WTC11 (cell line): Measurements from ENCODE around the gene CFAP68.

ENCODE experiments used
- CREM ChIP-seq: sonication (generic); formaldehyde crosslinking; IDR thresholded peaks from 2 replicates; pipeline ENCODE4 v1.8.1; 2022; ENCODE audit warnings: mild to moderate bottlenecking, missing genetic modification reagents, moderate library complexity
- FOXP1 ChIP-seq: sonication (generic); formaldehyde crosslinking; IDR thresholded peaks from 2 replicates; pipeline ENCODE4 v1.8.0; 2022; ENCODE audit warnings: missing genetic modification reagents, mild to moderate bottlenecking, moderate library complexity, borderline replicate concordance
- SP1 ChIP-seq: sonication (generic); formaldehyde crosslinking; conservative IDR thresholded peaks from 2 replicates; pipeline ENCODE4 v1.8.1; 2022; ENCODE audit warnings: missing genetic modification reagents
- TEAD4 ChIP-seq: sonication (generic); formaldehyde crosslinking; IDR thresholded peaks from 2 replicates; pipeline ENCODE4 v1.8.0; 2022; ENCODE audit warnings: mild to moderate bottlenecking, missing genetic modification reagents
- TP53 ChIP-seq: sonication (generic); formaldehyde crosslinking; IDR thresholded peaks from 2 replicates; pipeline ENCODE4 v1.8.1; 2023; ENCODE audit warnings: mild to moderate bottlenecking, missing genetic modification reagents
- TF ChIP-seq, protein P1 (sequence below): sonication (generic); formaldehyde crosslinking; IDR thresholded peaks from 2 replicates; pipeline ENCODE4 v1.8.0; 2022; ENCODE audit warnings: mild to moderate bottlenecking, missing genetic modification reagents
- TF ChIP-seq, protein P2 (sequence below): fragments of 200-600 bp; IDR thresholded peaks from 2 replicates; pipeline ENCODE4 v1.8.0; 2022; ENCODE audit warnings: antibody characterized with exemption
- TF ChIP-seq, protein P3 (sequence below): fragments of 250-450 bp; sonication (Bioruptor Pico); IDR thresholded peaks from 2 replicates; pipeline ENCODE4 v1.9.0; 2021; ENCODE audit warnings: mild to moderate bottlenecking
- TF ChIP-seq, protein P4 (sequence below): sonication (generic); formaldehyde crosslinking; IDR thresholded peaks from 2 replicates; pipeline ENCODE4 v1.8.1; 2023; ENCODE audit warnings: mild to moderate bottlenecking, missing genetic modification reagents
- TF ChIP-seq, protein P5 (sequence below): sonication (generic); formaldehyde crosslinking; IDR thresholded peaks from 2 replicates; pipeline ENCODE4 v1.8.1; 2023; ENCODE audit warnings: mild to moderate bottlenecking, missing genetic modification reagents, moderate library complexity

DNA sequence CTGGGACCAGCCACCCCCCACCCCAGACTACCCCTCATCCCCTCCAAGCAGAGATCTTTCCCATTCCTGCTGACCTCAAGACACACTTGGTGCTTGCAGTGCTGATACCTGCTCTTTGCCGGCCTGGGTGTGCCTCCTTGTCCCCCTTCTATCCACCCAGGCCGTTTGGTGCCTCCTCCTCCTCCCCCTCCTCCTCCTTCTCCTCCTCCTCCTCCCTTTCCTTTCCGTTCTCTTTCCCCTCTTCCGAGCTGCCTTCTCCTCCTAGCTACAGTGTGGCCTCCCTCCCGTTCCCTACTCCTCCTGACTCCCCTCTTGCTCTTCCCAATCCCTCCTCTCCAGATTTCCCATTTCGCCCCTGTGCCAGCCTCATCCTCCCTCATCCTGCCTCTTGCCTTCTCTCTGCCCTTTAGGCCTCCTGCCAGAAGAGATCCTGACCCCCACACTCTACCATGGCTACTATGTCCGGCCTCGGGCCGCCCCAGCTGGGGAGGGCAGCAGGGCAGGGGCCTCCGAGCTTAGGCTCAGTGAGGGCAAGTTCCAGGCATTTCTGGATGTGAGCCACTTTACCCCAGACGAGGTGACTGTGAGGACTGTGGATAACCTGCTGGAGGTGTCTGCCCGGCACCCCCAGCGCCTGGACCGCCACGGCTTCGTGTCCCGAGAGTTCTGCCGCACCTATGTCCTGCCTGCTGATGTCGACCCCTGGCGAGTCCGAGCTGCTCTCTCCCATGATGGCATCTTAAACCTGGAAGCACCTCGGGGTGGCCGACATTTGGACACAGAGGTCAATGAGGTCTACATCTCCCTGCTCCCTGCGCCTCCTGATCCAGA is 33.9 kb downstream of the CFAP68 start:
- TF ChIP-seq, protein P1, sequence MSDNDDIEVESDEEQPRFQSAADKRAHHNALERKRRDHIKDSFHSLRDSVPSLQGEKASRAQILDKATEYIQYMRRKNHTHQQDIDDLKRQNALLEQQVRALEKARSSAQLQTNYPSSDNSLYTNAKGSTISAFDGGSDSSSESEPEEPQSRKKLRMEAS (CRISPR knock-in tag) = no peak
- TF ChIP-seq, protein P2, sequence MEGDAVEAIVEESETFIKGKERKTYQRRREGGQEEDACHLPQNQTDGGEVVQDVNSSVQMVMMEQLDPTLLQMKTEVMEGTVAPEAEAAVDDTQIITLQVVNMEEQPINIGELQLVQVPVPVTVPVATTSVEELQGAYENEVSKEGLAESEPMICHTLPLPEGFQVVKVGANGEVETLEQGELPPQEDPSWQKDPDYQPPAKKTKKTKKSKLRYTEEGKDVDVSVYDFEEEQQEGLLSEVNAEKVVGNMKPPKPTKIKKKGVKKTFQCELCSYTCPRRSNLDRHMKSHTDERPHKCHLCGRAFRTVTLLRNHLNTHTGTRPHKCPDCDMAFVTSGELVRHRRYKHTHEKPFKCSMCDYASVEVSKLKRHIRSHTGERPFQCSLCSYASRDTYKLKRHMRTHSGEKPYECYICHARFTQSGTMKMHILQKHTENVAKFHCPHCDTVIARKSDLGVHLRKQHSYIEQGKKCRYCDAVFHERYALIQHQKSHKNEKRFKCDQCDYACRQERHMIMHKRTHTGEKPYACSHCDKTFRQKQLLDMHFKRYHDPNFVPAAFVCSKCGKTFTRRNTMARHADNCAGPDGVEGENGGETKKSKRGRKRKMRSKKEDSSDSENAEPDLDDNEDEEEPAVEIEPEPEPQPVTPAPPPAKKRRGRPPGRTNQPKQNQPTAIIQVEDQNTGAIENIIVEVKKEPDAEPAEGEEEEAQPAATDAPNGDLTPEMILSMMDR = no peak
- no peak for TF ChIP-seq TP53
- no peak for TF ChIP-seq TEAD4
- TF ChIP-seq, protein P3, sequence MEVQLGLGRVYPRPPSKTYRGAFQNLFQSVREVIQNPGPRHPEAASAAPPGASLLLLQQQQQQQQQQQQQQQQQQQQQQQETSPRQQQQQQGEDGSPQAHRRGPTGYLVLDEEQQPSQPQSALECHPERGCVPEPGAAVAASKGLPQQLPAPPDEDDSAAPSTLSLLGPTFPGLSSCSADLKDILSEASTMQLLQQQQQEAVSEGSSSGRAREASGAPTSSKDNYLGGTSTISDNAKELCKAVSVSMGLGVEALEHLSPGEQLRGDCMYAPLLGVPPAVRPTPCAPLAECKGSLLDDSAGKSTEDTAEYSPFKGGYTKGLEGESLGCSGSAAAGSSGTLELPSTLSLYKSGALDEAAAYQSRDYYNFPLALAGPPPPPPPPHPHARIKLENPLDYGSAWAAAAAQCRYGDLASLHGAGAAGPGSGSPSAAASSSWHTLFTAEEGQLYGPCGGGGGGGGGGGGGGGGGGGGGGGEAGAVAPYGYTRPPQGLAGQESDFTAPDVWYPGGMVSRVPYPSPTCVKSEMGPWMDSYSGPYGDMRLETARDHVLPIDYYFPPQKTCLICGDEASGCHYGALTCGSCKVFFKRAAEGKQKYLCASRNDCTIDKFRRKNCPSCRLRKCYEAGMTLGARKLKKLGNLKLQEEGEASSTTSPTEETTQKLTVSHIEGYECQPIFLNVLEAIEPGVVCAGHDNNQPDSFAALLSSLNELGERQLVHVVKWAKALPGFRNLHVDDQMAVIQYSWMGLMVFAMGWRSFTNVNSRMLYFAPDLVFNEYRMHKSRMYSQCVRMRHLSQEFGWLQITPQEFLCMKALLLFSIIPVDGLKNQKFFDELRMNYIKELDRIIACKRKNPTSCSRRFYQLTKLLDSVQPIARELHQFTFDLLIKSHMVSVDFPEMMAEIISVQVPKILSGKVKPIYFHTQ (CRISPR knock-in tag) = no peak
- TF ChIP-seq CREM (CRISPR knock-in tag) = no peak
- TF ChIP-seq, protein P4, sequence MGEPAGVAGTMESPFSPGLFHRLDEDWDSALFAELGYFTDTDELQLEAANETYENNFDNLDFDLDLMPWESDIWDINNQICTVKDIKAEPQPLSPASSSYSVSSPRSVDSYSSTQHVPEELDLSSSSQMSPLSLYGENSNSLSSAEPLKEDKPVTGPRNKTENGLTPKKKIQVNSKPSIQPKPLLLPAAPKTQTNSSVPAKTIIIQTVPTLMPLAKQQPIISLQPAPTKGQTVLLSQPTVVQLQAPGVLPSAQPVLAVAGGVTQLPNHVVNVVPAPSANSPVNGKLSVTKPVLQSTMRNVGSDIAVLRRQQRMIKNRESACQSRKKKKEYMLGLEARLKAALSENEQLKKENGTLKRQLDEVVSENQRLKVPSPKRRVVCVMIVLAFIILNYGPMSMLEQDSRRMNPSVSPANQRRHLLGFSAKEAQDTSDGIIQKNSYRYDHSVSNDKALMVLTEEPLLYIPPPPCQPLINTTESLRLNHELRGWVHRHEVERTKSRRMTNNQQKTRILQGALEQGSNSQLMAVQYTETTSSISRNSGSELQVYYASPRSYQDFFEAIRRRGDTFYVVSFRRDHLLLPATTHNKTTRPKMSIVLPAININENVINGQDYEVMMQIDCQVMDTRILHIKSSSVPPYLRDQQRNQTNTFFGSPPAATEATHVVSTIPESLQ = no peak
- no peak for TF ChIP-seq SP1 (CRISPR knock-in tag)
- TF ChIP-seq, protein P5, sequence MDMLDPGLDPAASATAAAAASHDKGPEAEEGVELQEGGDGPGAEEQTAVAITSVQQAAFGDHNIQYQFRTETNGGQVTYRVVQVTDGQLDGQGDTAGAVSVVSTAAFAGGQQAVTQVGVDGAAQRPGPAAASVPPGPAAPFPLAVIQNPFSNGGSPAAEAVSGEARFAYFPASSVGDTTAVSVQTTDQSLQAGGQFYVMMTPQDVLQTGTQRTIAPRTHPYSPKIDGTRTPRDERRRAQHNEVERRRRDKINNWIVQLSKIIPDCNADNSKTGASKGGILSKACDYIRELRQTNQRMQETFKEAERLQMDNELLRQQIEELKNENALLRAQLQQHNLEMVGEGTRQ (CRISPR knock-in tag) = no peak
- no peak for TF ChIP-seq FOXP1 (CRISPR knock-in tag)
